HG02623 (cell line): ENCODE data around the gene MAP4K3.

Experiments used
- ATAC-seq: cut with Tn5 transposase; IDR thresholded peaks from one replicate; pipeline ENCODE4 v1.9.1; 2021; ENCODE audit warnings: moderate library complexity; ENCODE audit not compliant: unreplicated experiment

Gene MAP4K3

GRCh38 chr2:39445934-39446333, 8.8 kb upstream of the MAP4K3 start:
- ATAC-seq = no peak

GRCh38 chr2:39443009-39443408, 5.9 kb upstream of the MAP4K3 start:
- ATAC-seq = no peak

GRCh38 chr2:39437522-39438296, 624 bp upstream of the MAP4K3 start:
- peak; percentile 28 for ATAC-seq

- ATAC-seq = peak; percentile 7
These were observed 1.1 kb downstream of the MAP4K3 start for GRCh38 chr2:39435741-39436591.

GRCh38 chr2:39435234-39435633, 1.9 kb downstream of the MAP4K3 start:
- ATAC-seq = no peak

- no peak for ATAC-seq
These were observed 2.7 kb downstream of the MAP4K3 start for GRCh38 chr2:39434233-39434897.

GRCh38 chr2:39433586-39434195, 3.4 kb downstream of the MAP4K3 start:
- ATAC-seq = no peak

GRCh38 chr2:39432701-39433100, 4.4 kb downstream of the MAP4K3 start:
- no peak for ATAC-seq

- no peak for ATAC-seq
These were observed 5.3 kb downstream of the MAP4K3 start for GRCh38 chr2:39431592-39432316.

GRCh38 chr2:39429746-39430145, 7.3 kb downstream of the MAP4K3 start:
- ATAC-seq = no peak

- ATAC-seq = no peak
These were observed 12.1 kb downstream of the MAP4K3 start for GRCh38 chr2:39424951-39425350.

- ATAC-seq = no peak
These were observed 14.4 kb downstream of the MAP4K3 start for GRCh38 chr2:39422700-39423099.

GRCh38 chr2:39421354-39421753, 15.7 kb downstream of the MAP4K3 start:
- no peak for ATAC-seq

- ATAC-seq = no peak
These were observed 17.5 kb downstream of the MAP4K3 start for GRCh38 chr2:39419282-39420223.

- ATAC-seq = no peak
These were observed 18.6 kb downstream of the MAP4K3 start for GRCh38 chr2:39418491-39418890.

- ATAC-seq = no peak
These were observed 20.9 kb downstream of the MAP4K3 start for GRCh38 chr2:39416140-39416539.

- ATAC-seq = no peak
These were observed 23.9 kb downstream of the MAP4K3 start for GRCh38 chr2:39413063-39413737.

- no peak for ATAC-seq
These were observed 25.7 kb downstream of the MAP4K3 start for GRCh38 chr2:39411181-39411944.
